Fibroblast of skin of back (primary cell): ENCODE measurements around the gene PPT1.

Source experiments
- DNase-seq: peaks from one replicate; pipeline ENCODE4 v3.0.0-alpha.2; 2013

Gene PPT1

DNA sequence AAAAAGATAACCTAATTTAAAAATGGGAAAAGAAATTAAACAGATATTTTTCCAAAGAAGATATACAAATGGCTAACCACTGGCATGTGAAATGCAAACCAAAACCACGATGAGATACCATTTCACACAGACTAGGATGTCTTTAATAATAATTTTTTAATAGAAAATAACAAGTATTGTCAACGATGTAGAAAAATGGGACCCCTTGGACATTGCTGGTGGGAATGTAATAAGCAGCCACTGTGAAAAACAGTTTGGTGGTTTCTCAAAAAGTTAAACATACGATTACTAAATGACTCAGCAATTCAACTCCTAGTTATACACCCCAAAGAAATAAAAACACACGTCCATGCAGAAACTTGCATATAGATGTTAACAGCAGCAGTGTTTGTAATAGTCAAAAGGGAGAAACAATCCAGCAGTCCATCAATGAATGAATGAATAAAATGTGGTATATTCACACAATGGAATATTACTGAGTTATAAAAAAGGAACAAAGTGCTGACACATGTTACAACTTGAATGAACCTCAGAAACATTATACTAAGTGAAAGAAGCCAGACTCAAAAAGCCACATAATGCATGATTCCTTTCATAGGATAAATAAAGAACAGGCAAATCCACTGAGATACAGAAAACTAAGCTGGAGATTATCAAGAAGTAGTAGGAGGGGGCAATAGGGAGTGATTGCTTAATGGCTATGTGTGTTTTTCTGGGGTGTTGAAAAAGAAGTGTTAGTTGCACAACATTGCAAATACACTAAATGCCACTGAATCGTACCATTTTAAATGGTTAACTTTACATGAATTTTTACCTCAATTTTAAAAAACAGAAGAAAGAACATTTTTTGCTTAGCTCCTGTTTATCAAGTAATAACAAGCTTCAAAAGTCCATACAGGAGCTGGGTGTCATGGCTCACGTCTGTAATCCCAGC lies 4.1 kb downstream of the PPT1 start:
- peak; percentile 18 for DNase-seq

DNA sequence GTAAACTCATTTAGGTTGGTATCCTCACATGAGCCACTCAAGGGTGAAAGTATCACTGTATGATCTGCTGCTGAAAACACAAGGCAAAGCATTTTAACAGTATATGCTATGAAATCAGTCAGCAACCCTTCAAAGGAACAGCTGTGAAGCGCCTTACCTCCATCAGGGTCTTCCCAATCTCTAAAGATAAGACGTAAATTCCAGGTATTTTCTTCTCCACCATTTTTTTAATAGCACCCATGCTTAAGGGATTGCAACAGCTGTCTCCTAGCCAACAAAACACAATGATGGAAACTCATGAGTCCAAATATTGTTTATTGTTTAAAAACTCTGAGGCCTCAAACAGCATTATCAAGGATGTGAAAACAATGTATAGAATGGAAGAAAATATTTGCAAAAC lies 4.8 kb downstream of the PPT1 start:
- no peak for DNase-seq

GRCh38 chr1:40090652-40091355 lies 6.2 kb downstream of the PPT1 start:
- peak; percentile 16 for DNase-seq

DNA sequence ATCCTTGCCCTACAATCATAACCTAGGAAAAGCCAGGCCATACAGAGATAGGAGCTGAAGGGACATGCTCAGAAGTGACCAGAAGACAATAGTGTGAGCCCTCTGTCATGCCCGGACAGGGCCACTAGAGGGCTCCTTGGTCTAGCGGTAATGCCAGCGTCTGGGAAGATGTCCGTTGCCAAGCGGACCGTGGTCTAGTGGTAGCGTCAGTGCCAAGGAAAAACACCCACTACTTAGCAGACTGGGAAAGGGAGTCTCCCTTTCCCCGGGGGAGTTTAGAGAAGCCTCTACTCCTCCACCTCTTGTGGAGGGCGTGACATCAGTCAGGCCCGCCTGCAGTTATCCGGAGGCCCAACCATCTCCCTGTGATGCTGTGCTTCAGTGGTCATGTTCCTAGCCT lies 12.3 kb downstream of the PPT1 start:
- DNase-seq = peak; percentile 61

DNA sequence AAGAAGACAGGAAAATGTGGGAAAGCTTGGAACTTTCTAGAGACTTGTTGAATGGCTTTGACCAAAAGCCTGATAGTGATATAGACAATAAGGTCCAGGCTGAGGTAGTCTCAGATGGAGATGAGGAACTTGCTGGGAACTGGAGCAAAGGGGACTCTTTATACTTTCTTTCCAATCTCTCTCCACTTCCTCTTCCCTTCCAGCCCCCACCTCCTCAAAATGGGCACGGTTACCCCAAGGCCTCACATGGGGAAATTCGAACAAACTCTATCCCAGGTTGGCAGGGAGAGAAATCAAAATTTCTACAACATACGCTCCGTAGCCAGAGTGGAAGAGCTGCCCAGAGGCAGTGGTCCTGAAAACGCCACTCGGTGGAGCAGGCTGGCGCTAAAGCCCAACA lies 15.2 kb downstream of the PPT1 start:
- DNase-seq = no peak

GRCh38 chr1:40079774-40080400 lies 17.2 kb downstream of the PPT1 start:
- no peak for DNase-seq

DNA sequence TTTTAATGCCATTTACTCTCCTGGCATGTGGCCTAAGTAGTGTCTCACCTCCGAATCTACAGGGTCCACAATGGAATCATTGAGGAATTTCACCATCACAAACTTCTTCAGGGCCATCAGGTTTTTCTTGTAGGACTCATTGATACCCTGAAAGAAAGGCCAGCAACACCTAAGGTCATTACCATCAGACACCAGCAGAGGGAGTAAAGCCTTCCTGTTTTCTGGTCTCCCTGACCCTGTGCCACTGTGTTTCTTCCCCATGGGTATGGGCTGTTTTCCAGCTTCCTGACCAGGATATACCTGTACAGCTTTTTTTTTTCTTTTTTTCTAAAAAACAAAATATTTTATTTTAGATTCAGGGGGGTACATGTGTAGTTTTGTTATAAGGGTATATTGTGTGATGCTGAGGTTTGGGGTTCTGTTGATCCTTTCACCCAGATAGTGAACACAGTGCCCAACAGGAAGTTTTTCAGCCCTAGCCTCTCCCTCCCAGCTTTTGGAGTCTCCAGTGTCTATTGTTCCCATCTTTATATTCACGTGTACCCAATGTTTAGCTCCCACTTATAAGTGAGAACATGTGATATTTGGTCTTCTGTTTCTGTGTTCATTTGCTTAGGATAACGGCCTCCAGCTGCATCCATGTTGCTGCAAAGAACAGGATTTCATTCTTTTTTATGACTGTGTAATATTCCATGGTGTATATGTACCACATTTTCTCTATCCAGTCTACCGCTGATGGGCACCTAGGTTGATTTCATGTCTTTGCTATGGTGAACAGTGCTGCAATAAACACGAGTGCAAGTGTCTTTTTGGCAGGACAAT lies 18.3 kb downstream of the PPT1 start:
- DNase-seq = peak; percentile 65

DNA sequence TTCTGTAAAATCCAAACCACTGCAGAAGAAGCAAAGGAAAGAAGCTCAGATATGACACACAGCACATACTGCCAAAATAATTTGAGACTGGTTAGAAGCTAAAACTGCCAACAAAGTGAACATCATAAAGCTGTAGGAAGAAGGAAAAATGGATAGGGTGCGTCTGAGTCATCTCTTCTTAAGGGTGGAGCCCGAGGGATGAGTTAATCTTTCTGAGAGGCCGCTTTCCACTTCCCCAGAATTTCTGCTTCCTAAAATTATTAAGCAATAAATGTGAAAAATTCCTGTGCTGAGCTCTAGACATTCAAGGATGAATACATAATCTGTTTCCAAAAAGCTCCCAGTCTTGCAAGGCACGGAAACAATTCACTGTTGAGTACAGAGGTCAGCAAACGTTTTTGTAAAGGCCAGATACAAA lies 20.1 kb downstream of the PPT1 start:
- DNase-seq = peak; percentile 74

- no peak for DNase-seq
Observed at GRCh38 chr1:40075266-40075665, 21.8 kb downstream of the PPT1 start.

DNA sequence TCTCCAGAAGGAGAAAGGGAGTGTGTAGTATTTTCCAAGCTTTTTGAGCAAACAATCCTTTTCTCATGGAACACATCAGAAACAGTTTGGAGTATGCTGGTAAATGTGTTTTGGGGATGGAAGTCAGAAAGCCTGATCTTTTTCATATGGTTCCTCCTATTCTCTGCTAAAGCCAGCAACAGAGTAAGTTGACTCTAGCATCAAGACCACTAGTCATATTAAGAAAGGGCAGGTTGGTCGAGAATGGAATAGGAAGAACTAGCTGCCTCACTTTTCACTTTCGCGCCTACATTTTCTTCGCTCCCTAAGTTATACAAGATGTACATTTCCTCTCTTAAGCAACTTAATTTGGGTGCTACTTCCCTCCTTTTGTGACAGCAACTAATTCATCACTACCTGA lies 24.0 kb downstream of the PPT1 start:
- DNase-seq = no peak

- DNase-seq = no peak
Observed at GRCh38 chr1:40072142-40072541, 24.9 kb downstream of the PPT1 start.

DNA sequence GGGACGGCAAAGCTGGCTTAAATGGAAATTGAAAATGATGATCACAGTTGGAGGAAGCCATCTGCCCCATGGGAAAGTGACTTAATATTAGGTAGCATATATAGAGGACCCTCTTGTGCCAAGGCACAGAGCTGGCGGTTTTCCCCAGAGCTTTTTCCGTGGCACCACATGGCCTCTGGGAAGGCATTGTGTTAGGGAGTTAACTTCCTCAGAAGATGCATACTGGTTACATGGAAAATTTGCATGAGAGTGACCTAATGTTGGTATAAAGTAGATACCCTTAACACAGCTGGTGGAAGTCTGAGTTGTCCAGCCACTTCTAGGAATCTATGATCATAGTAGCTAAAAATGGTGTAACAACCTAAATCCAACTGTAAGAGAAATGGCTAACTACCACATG lies 29.2 kb downstream of the PPT1 start:
- DNase-seq = no peak

GRCh38 chr1:40067023-40067422 lies 30.0 kb downstream of the PPT1 start:
- DNase-seq = peak; percentile 30

DNA sequence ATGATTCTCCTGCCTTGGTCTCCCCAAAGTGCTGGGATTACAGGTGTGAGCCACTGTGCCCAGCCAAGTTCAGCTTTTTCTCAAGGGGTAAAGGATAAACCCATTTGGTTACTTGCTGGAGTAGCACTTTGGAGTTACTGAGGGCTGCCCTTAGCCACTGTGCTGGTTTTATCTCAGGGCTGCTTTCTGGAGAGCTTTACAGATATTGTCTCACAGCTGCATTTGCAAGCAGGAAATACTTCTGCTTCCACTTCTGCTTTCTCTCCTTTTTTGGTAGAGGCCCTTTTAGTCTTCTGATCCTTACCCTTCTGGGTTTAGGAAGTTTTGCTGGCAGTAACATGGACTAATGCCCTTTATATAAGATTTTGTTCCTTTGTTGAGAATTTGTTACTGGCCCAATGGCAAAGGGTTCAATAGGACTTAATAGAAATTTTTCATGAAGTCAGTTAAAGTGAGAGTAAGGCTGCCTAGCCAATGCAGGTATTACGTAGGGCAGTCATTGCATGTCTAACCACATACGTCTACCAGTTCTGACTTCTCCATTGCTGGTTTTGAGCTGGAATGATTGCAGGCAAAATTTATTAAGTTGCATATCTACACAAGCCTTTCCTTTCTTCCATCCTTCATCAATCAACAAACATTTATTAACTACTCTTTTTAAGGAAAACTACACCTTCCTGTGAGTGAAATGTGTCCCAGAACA lies 32.1 kb downstream of the PPT1 start:
- DNase-seq = no peak

DNA sequence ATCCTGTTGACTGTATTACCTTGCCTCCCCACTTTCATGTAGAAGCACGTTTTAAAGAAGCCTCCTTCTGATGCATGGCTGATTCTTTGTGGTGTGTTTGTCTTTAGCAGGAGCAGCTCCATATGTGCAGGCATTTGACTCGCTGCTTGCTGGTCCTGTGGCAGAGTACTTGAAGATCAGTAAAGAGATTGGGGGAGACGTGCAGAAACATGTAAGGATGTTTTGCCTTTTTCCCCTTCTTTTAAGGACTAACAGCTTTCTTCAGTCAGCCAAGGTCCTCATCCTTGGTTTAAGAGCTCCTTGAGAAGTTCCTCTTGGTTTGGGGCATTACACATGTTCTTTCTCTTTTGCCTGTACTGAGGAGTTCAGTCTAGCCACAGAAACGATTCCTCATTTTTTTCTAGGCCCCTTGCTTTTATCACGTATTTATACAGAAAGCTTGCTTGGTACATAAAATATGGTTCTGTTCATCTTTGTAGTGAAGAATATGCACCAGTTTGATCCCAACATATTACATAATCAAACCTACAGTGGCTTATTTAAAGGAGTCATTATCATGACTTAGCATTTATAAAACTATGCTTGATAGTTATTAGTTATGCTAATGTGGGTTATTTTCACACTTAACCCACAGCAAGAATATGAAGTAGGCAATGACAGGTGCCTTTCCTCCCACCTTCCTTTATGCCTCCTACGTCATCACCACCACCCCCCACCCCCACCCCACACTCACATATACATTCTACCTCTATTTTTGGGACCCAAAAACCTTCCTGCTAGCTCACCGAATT lies 36.9 kb downstream of the PPT1 start:
- DNase-seq = no peak

DNA sequence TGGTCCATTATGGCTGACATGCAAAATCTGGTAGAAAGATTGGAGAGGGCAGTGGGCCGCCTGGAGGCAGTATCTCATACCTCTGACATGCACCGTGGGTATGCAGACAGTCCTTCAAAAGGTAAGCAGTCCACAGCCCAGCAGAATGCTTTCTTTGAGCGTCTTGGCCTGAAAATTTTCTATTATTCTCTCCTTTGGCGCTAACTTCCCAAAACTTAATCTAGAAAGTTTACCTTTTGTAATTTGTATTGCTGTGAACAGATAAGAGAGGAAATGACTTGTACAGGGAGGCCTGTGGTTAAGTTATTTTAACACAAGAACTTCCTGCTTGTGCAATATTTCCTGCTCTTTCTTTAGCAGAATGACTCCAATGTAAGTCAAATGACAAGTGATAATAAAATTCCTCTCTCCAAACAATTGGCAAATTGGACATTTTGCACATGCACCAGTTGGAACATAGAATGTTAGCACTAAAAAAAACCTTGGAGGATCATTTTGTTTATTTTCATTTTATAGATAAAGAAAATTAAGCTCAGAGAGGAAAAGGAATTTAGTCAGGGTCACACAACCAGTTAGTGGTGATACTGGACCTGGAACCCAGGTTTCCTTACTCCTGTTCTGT lies 37.6 kb downstream of the PPT1 start:
- no peak for DNase-seq

GRCh38 chr1:40058453-40059337 lies 38.4 kb downstream of the PPT1 start:
- no peak for DNase-seq

DNA sequence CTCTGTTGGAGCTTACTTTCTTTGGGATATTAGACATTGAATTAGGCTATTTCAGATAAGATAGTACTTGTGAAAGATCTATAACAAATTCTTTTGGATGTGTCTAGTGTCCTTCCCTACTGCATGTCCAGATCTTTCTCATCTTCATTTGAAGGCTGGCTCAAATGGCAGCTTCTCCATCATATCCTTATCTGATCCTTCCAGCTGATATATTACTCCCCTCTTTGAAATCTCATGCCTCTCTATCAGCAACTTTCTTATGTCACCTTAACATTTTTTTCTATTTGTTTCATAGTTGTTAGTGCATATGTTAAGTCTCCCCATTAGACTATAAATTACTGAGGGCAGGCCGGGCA lies 39.0 kb downstream of the PPT1 start:
- DNase-seq = no peak

DNA sequence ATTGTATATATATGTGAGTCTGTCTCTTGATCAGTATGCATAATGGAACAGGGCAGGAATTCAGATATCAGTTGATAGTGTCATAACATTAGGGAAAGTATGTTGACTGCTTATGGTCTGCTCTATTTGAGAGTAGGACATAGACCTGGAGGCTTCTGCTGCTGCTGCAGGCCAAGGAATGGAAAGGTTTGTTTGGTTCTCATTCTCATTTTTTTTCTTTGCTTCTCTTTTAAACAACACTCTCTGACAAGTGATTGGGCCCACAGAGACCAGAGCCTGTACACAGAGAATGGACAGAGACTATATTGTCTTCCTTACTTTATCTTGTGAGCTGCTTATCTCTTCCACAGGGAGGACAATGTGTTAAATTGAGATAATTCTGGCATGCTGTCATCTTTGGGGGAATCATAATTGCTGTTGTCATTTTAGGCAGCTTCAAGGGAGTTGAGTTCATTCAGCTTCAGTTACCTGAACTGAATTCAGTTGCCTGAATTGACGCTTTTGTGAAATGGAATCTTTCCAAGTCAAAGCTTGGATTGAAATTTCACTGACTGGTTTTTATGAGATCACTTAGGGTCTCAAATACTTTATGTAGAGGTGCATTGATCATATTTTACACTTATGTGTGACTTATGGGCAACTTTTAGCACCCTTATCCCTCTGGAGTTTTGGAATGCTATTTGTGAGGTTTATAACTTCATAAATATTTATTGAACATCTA lies 39.6 kb downstream of the PPT1 start:
- DNase-seq = no peak
